NCI-H69 (cell line): Measurements from ENCODE around the gene CISTR.
"Not testable (repeated sequence)": the region's sequence is repeated elsewhere in the genome, so short reads cannot be mapped to it uniquely, and the experiment has no call there.

Experiments used
- DNase-seq: peaks from one replicate; lab custom pipeline; 2025; lab: John Stamatoyannopoulos, UW

The CISTR gene

DNA sequence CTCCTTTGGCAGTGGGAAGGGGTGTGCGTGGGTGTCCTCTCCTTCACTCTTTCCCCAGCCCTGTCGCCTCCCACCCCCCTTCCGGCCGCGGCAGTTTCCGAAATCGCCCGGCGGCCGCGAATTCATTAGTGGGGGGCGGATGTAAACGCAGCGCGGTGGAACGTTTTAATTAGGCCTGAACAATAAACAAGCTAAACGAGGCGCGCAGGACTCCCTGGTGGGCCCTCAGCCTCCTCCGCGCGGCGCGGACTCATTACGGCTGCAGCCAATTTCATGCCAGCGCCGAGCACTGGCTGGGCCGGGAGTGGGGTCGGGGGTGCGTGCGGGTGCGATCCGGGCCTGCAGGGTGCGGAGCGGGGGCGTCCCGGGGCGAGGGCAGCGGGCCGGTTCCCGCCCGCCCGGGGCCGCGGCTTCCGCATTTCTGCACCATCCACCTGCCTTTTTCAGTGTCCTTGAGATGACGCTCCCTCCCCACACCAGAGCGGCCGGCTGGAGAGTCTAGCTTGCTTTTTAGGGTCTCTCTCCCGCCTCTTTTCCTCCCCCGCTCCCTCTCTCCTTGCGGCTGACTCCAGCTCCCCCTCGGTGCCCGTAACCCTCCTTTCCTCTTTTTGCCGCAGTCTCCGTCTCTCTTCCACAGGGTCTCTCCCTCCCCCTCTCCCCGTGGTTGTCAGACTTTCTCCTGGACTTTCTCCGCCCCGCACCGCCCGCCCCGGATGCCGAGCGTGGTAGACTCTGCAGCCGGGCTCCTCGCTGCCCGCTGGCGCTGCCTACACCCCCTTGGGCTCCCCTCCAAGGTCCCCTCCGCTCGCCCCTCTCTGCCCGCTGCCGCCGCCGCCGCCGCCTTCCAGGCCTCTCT lies at the start of gene CISTR:
CISTR (minus strand) TSS at position 644 of the 856 bp plus-strand sequence.
- DNase-seq: peak; percentile 90

DNA sequence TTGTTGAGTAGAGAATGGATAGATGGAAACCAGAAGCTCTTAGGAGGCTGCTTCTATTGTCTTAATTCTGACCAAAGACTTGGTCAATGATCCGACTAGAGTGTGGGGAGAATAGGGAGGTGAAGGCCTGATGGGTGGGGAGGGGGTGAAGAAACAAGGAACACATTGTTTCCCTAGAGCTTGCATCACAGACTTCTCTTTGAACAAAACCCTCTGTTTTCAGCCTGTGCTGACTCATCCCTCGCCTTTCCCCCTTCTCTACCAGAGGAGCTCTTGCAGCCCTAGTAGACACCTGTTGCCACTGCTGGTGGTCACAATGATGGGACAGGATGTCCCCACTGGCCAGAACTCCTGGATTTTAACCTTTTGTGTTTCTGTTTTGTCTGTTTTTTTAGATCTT lies 46.8 kb upstream of the CISTR start:
- DNase-seq: no peak

DNA sequence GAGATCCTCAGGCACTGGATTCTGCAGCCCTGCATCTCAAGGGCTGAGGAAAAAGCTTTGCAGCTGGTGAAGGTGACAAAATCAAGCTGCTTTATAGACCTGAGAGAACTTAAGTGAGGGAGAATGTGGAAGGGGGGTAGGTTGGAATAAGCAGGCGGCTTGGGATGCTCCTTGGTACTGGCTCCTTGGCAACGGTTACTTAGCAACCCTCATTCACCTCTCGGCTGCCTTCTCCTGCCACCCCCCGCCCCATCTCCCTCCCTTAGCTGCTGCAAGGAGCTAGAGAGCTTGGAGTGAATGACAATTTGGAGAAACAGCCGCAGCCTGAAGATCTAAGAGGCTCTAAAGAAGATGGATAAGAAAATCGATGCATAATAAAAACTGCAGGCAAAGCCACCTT lies 44.1 kb upstream of the CISTR start:
- no peak for DNase-seq

DNA sequence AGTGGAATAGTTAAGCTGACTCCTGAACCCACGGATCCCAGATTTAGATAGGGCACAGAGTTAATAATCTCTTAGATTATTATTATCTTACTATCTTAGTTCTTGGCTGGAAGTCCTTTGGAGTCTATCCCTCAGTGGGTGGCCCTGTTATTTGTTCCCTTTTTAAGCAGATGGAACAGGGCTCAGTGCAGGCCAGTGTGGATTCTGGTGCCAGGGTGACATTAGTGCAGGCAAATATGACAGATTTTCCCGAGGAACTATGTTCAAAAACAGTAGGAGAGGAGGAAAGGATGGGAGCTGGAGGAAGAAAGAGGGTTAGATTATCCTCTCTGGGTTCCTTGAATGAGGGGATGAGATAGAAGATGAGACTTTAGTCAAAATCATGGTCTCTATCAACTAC lies 41.4 kb upstream of the CISTR start:
- DNase-seq: no peak

DNA sequence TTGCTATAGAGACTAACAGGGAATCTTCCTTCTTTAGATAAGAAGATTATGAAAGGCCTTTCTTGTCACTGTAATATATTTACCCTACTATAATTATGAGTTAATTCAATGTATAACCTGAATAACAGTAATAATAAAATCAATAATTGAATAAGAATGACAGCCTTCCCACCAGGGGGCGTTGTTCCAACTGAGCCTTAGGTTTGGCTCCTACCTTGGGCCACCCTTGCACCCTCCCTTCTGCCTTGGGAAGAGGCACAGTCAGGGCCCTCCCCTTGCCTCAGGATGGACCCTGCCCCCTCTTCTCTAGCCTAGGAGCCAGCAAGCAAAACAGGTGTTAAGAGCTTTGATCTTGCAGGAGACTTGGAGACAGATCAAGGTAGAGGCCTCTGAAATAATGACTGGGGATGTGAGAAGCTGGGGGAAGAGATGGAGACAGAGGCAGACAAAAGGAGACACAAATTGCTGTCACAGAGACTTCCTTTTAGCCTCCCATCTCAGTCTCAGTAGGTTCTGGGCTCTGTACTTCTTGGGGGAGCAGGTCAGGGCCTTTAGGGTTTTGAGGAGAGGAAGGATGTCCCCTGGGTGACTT lies 40.1 kb upstream of the CISTR start:
- peak; percentile 39 for DNase-seq

DNA sequence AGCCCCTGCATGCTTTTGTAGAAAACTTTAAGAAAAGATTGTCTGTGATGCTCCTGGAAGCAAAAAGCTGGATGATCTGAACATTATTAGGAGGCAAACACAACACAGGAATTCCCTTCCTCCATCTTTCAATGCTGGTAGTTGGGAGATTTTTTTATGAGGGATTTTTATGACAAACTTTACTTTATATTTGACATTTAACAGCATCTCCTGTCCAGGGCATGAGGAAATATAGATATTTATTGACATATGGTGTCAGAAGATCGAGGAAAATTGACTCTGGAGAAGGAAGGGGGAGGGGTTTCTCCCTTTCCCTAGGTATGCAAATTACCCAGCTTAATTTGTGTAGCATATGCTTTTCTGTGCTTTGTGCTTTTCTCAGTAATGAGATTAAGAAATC lies 37.8 kb upstream of the CISTR start:
- DNase-seq: no peak

DNA sequence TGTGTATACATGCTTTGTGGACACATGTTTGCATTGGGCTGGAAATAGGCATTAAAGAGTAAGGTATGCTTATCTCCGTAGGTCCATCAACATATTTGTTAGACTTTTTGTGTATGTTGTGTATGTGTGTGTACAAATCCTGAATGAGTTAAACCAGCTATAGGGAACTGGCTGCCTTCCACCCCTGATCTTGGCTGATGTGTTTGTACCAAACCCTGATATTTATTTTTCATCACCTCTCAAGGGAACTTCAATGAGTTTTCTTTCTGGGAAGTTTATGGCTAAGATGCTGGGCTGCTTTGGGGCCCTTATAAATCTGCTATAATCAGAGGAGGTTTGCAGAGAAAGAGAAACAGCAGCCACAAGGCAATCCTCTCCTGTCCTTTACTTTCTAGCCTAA lies 37.1 kb upstream of the CISTR start:
- DNase-seq: no peak

DNA sequence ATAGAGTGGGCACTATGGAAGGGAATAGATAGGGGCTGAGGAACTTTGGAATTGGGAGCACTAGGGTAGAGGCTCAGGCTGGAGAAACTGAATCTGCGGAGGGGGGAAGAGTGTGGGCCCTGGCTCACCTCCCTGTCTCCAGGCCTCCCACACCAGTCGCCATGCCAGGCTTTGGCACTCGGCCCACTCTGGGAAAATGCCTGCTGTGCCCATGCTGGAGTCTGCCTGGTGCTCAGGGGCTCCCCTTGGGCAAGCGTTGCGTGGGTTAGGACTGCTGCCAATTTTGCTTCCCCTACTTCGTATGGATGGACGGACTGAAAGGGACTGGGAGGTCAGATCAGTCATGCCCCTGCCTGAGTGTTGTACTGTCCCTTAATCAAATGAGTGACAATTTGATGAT lies 34.6 kb upstream of the CISTR start:
- peak; percentile 15 for DNase-seq

DNA sequence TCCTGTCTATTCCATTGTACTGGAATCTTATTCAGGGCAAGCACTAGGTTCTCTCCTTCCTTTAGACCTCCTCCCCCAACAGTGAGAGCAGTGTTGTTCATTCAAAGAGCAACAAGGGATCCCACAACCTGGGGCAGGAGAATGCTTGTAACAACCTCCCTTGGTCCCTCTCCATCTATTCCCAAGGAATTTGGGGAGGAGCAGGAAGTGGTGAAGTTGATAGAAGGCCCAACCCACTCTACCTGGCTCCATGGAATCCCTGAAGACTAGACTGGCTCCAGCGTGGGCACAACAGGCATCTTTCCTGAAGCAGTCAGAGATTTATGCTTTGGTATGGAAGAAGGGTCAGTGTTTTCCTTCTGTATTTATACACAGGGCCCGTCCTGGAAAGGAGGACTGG lies 33.4 kb upstream of the CISTR start:
- DNase-seq: no peak

DNA sequence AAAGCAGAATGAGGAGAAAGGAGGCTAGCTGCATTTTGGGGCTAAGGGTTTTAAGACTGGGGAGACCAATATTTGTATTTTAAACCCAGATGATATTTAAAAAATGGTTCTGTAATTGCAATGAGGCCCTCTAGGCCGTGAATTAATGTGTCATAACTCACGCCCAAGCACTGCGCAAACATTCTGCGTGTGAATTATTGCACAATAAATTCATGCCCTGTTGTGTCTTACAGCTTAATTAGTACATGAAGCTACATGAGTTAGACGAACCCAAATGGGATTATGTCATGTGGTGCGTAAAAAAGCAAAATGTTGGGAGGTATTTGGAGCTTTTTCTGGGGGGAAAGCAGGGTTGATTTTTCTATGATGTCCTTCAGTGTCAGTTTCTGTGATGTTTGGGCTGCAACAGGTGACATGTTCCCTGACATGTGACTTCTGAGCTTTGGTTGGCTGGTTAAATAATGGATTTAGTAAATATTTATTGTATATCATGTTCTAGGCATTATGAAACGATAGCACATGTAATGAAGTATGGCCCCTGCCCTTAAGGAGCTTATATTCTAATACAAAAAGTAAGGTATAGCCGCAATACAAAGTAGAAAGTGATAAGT lies 30.4 kb upstream of the CISTR start:
- peak; percentile 33 for DNase-seq

DNA sequence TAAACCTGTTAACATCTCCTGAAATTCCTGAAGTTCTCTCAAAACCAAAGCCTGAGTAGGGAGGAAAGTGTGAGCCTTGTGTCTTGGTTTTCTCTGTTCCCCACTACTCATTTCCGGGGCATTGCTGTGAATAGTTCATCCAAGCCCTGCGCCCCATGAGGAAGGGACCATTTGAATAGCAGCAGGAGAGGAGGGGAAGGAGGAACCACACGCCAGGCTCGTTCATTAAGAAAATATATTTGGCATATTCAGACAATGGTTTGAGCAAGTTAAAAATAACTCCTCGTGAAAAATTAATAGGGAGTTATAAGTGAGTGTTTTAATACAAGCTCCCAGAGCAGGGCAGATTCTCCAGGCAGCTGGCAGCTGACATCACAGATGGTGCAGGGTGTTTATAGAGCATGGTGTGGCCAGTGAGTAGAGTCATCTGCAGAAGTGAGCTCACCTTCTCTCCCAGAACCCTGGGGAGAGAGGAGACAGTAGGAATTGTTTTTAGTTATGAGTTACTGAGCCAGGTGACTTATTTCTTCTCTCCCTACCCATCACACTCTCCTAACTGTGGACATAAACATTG lies 29.5 kb upstream of the CISTR start:
- peak; percentile 29 for DNase-seq

DNA sequence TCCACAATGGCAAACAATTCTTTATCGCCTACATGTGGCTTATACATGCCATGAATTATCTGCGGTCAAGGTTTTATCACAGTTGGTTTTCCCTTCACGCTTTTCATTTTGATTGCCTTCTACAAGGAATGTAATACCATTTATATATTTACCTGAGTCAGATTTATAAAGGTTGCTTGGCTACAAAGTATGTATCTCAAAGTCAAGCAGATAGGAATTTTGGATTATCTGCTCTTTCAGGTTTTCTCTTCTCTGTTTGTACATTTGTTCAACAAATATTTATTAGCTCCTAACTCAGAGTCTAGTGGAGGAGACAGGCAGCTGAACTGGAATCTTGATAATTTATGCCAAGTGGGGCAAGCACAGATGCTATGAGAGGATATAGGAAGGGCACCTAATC lies 28.5 kb upstream of the CISTR start:
- DNase-seq: no peak

DNA sequence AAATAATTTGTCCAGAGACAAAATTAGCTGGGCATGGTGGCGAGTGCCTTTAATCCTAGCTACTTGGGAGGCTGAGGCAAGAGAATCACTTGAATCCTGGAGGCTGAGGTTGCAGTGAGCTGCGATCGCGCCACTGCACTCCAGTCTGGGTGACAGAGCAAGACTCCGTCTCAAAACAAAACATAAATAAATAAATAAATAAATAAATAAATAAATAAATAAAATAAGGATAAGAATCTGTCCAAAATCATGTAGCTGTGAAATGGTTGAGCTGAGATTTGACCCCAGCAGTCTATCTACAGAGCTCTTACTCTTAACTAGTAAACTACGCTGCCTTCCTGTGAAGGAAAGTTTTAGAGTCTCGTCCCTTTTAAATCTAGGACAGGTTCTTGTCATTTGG lies 27.9 kb upstream of the CISTR start:
- DNase-seq: not testable (repeated sequence)

DNA sequence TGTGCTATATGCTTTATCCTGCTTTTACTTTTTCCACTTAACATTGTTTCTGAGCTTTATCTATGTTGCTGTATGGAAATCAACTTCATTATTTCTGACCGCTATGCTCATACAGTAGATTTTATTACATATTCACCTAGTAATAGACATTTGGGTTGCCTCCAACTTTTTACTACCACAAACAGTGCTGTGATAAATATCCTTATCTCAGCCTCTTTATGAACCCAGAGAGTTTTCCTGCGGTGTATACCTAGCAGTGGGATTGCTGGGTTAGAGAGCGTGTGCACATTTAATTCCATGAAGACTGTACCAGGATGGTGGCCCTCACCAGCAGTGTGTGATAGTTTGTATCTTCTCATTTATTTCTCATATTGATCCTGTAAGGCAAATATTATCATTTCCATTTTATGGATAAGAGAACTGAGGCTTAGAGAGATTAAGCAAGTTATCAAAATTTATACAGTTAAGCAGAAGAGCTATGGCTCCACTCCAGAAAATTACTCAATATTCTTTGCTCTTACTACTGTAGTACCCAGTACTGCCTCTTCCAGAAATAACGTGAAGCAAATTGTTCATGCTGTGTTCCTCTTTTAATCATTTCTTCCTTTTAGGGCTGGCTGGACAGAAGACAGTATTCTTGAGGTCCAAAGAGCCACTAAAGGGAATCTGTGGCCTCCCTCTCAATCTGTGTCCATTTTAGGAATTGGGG lies 26.3 kb upstream of the CISTR start:
- DNase-seq: no peak

DNA sequence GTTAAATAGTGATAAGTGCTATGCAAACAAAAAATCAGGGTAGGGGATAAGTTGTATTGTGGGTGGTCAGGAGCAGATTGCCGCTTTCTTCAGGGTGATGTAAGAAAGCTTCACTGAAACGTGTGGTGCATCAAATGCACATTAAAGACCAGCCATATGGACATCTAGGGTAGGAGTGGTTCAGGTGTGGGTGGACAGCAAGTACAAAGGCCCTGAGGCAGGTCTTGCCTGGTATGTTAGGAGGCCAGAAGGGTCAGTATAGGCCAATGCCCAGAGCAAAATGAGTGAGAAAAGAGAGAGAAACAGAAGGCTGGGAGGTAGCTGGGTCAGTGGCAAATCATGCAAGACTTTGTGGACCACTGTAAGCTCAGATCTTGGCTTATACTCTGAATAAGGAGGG lies 25.6 kb upstream of the CISTR start:
- peak; percentile 49 for DNase-seq

DNA sequence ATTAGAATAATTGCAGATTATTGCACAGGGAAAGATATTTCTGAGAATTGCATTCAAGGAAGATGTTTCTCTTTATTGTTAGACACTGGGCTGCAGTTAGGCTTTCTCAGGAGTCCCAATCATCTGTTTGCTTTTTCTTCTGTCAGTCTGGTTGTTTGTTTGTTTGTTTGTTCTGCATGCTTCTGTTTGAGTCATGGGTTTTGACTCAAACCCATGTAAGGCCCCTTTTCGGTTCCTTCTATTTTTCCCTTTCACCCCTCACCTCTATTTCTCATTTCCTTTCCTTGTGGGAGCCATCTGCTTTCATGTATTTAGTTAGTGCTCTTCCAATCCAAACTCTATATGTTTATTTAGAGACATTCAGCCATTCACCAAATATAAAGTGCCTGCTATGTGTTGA lies 25.1 kb upstream of the CISTR start:
- no peak for DNase-seq

DNA sequence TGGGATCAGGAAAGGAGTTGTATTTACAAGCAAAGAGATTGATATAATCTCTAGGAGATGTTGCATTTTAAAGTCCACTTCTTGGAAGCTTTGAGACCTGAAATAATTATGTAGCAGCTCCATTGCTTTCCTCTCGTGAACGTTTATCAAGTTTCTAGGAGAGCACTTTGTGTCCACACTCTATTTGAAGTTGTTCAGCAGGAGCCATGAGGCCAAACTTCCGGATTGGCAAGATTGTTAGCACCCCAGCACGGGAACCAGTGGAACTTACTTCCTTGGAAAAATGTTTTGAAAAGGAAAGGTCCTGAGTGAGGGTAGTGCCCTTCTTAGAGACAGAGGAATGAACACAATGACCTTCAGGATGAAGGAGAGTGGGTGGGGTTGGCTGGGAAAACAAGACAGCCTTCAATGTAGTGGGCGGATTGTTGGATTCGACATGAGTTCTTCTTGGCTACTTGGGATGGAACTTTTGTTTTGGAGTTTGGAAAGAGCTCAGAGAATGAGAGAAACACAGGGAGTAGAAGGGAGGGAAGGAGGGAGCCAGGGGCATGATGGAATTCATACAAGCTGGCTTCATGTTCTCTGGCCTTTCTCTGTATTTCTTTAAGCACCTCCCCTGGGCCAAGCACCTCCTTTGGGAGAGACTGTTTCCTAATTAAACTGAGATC lies 23.8 kb upstream of the CISTR start:
- DNase-seq: no peak

DNA sequence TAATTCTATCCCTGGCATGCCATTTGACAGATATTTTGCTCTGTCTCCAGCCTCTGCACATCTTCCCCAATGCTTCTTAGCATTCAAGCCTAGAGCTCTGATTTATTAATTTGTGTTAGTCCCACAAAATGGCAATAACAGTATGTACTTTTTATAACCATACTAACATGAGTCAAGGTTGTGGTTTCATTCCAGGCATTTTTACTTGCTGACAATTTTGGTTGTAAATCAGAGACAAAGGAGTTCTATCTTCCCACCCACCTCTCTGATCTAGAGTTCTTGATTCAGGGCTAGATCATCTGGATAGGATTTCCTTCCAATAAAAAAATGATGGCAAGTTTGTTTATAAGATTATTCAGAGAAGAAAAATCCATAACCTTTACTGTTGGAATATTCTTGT lies 18.5 kb upstream of the CISTR start:
- no peak for DNase-seq

DNA sequence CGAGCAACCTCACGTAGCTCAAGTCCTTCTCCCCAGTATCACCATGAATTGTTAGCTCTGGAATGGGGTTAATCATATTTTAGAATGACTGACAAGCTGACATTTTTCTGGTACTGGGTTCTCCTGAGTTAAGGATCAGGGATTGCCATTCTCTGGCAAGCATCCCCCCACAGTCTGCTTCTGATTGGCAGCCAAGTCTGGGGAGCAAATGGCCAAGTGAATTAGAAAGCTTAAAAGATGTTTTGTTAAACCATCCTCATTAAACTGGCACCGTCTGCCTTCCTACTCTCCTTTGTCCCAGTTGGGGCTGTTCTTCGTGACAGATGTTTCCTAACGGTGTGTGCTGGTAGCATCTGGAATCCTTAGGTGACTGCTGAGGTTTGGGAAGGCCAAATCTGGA lies 17.2 kb upstream of the CISTR start:
- DNase-seq: no peak

DNA sequence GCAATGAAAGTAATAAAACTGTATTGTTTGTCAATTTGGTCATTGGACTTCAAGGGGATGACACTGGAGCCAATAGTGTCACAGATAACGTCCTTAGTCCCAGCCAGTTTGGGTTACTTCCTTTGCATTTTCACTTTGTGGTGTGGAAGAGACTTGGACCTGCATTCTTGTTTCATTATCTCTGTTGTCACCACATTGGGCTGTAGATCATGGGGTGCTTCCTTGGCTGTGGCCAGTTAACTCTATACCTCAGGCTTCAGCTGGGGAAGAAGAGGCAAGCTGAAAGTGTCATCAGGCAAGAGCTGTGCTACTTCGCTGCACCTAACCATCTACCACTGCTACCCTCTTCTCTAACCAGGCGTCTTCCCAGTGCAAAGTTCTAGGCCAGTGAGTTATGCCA lies 15.1 kb upstream of the CISTR start:
- DNase-seq: no peak

DNA sequence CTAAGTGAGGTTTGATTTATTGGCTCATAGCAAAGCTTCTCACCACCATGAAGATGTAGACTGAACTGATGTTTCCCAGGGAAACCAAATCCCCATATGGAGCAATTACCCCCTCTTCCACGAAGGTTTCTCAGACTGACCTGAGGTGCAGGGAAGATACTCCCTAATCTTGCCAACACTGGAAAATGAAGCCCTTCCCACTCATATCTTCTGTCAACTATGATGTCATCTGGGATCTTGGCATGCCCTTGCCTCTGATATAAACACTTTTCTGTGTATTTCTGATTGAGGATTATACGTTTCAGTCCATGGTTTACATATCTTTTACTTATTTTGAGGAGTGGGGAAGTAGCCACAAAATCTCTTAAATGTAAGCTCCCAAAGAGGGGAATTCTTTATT lies 14.1 kb upstream of the CISTR start:
- no peak for DNase-seq

DNA sequence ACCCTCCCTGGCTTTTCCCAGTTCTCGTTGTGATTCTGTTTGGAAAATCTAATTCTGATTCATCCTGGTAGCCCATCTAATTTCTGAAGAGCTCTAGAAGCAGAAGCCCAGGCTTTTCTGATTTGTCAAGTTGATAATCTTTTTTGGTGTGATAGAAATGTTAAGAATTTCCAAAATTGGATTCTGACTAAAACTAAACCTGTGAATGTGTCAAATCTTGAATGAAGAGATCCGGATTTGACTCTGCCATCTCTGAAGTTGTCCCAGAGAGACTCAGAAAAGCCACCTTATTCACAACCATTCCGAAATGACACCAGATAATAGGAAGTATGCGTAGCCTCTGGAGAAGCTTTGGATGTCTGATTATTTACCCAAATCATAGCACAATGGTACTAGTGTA lies 12.8 kb upstream of the CISTR start:
- DNase-seq: no peak
